Natural killer cell treated with Interleukin-12 subunit alpha and Interleukin-12 subunit beta and Interleukin-15 and Interleukin-18, amount 100 ng/mL, for 72 hours (primary cell): ENCODE measurements around the gene PIGA. TPM values are rescaled to one million over a fixed set of nuclear protein-coding genes. Genes with fewer than 3 reads are reported as not detected.

ENCODE experiments used
- ATAC-seq, 2 donors: fragments of 150-1000 bp; cut with Tn5 transposase in 1 of 2; sonication (Bioruptor Pico), chemical (Tn5 transposase) in 1 of 2; 2 replicates each; pipeline ENCODE4 v1.10.0; 2021
- DNase-seq: peaks from one replicate; pipeline ENCODE4 v3.0.0; 2022; ENCODE audit warnings: low spot score
- H3K27ac Mint-ChIP-seq, 2 donors: 1 replicate in 1 of 2; 2 replicates in 1 of 2; pipeline ENCODE4 v1.8.0; 2022; ENCODE audit warnings: mixed read lengths in 2 of 2, mild to moderate bottlenecking in 1 of 2, moderate library complexity in 1 of 2
- H3K27me3 Mint-ChIP-seq, 2 donors: 1 replicate in 1 of 2; 2 replicates in 1 of 2; pipeline ENCODE4 v1.8.0; 2022; ENCODE audit warnings: mixed read lengths in 2 of 2
- H3K36me3 Mint-ChIP-seq: one replicate; pipeline ENCODE4 v1.8.0; 2022; ENCODE audit warnings: mixed read lengths
- H3K4me1 Mint-ChIP-seq, 2 donors: 1 replicate in 1 of 2; 2 replicates in 1 of 2; pipeline ENCODE4 v1.8.0; 2022; ENCODE audit warnings: low read depth in 2 of 2, mixed read lengths in 2 of 2, mild to moderate bottlenecking in 1 of 2
- H3K4me3 Mint-ChIP-seq: one replicate; pipeline ENCODE4 v1.8.0; 2022; ENCODE audit warnings: mixed read lengths
- H3K9me3 Mint-ChIP-seq: 2 replicates; pipeline ENCODE4 v1.8.0; 2022; ENCODE audit warnings: mixed read lengths
- total RNA-seq, 2 donors: library from RNA; stranded (reverse); gene quantifications; one replicate each; pipeline ENCODE4 v1.2.3, GENCODE V29; 2022

PIGA gene
- total RNA-seq, 2 donors from 2014 or later, result 26.7 to 26.8 TPM

GRCh38 chrX:15343075-15343476 is 7.8 kb upstream of the PIGA start:
- H3K27me3 Mint-ChIP-seq, result peaks cover 21 to 23% of the 10 kb centered on the region in 2 donors
- H3K36me3 Mint-ChIP-seq, result no peaks in the 10 kb centered on the region
- no peaks in the 10 kb centered on the region for H3K9me3 Mint-ChIP-seq
- ATAC-seq, result no peak
- DNase-seq, result no peak
- H3K4me3 Mint-ChIP-seq, result no peak overlapping the region
- H3K4me1 Mint-ChIP-seq, result no peaks in the 10 kb centered on the region
- no peak overlapping the region for H3K27ac Mint-ChIP-seq

- Mint-ChIP-seq H3K27ac (no peak overlapping the region), H3K4me1 (peaks cover 2 to 8% of the 10 kb centered on the region in 2 donors), H3K36me3 (no peaks in the 10 kb centered on the region), H3K4me3 (no peak overlapping the region), H3K27me3 (peaks cover 25 to 27% of the 10 kb centered on the region in 2 donors), H3K9me3 (no peaks in the 10 kb centered on the region)
- no peak for DNase-seq
- no peak for ATAC-seq
Measured at GRCh38 chrX:15340867-15341266, 5.5 kb upstream of the PIGA start.

GRCh38 chrX:15336023-15336413 is 695 bp upstream of the PIGA start:
- peaks cover 5% of the 10 kb centered on the region for H3K36me3 Mint-ChIP-seq
- ATAC-seq, result peak; percentile 25 to 26
- H3K9me3 Mint-ChIP-seq, result no peaks in the 10 kb centered on the region
- no peak for DNase-seq
- peaks cover 15 to 19% of the 10 kb centered on the region in 2 donors for H3K27me3 Mint-ChIP-seq
- peaks cover 5 to 16% of the 10 kb centered on the region in 2 donors for H3K4me1 Mint-ChIP-seq
- H3K27ac Mint-ChIP-seq, result peak overlapping the region; percentile 81 to 88
- H3K4me3 Mint-ChIP-seq, result peak overlapping the region; percentile 87

- peaks cover 5% of the 10 kb centered on the region for H3K36me3 Mint-ChIP-seq
- peak overlapping the region; percentile 81 to 88 for H3K27ac Mint-ChIP-seq
- H3K4me3 Mint-ChIP-seq, result peak overlapping the region; percentile 87
- no peaks in the 10 kb centered on the region for H3K9me3 Mint-ChIP-seq
- peaks cover 5 to 16% of the 10 kb centered on the region in 2 donors for H3K4me1 Mint-ChIP-seq
- no peak for DNase-seq
- H3K27me3 Mint-ChIP-seq, result peaks cover 9 to 14% of the 10 kb centered on the region in 2 donors
- ATAC-seq, result no peak
Measured at GRCh38 chrX:15334561-15334960, 762 bp downstream of the PIGA start.

- Mint-ChIP-seq H3K27me3 (no peaks in the 10 kb centered on the region), H3K4me3 (no peak overlapping the region), H3K36me3 (peaks cover 5% of the 10 kb centered on the region), H3K9me3 (no peaks in the 10 kb centered on the region), H3K27ac (no peak overlapping the region), H3K4me1 (peaks cover 2 to 7% of the 10 kb centered on the region in 2 donors)
- DNase-seq, result no peak
- no peak for ATAC-seq
Measured at GRCh38 chrX:15328821-15329220, 6.5 kb downstream of the PIGA start.

GRCh38 chrX:15328131-15328530 is 7.2 kb downstream of the PIGA start:
- Mint-ChIP-seq H3K9me3 (no peaks in the 10 kb centered on the region), H3K27ac (no peak overlapping the region), H3K4me3 (no peak overlapping the region), H3K4me1 (peaks cover 2 to 7% of the 10 kb centered on the region in 2 donors), H3K27me3 (no peaks in the 10 kb centered on the region), H3K36me3 (peaks cover 5% of the 10 kb centered on the region)
- ATAC-seq (no peak), DNase-seq (no peak)

GRCh38 chrX:15322472-15322871 is 12.9 kb downstream of the PIGA start:
- H3K9me3 Mint-ChIP-seq, result no peaks in the 10 kb centered on the region
- no peak overlapping the region for H3K4me3 Mint-ChIP-seq
- no peak overlapping the region for H3K27ac Mint-ChIP-seq
- H3K27me3 Mint-ChIP-seq, result no peaks in the 10 kb centered on the region
- no peaks in the 10 kb centered on the region for H3K36me3 Mint-ChIP-seq
- ATAC-seq (no peak), DNase-seq (no peak)
- H3K4me1 Mint-ChIP-seq, result no peaks in the 10 kb centered on the region

- DNase-seq, result no peak
- no peak for ATAC-seq
Measured at GRCh38 chrX:15322072-15322471, 13.3 kb downstream of the PIGA start.

GRCh38 chrX:15321447-15321846 is 13.9 kb downstream of the PIGA start:
- Mint-ChIP-seq H3K4me3 (no peak overlapping the region), H3K27me3 (no peaks in the 10 kb centered on the region), H3K9me3 (no peaks in the 10 kb centered on the region), H3K36me3 (no peaks in the 10 kb centered on the region), H3K27ac (no peak overlapping the region), H3K4me1 (no peaks in the 10 kb centered on the region)
- ATAC-seq (no peak), DNase-seq (no peak)

More at GRCh38 chrX:15322072-15322471, 13.3 kb downstream of the PIGA start:
- H3K4me1 Mint-ChIP-seq, result no peaks in the 10 kb centered on the region
- H3K4me3 Mint-ChIP-seq, result no peak overlapping the region
- no peaks in the 10 kb centered on the region for H3K36me3 Mint-ChIP-seq
- no peaks in the 10 kb centered on the region for H3K27me3 Mint-ChIP-seq
- no peak overlapping the region for H3K27ac Mint-ChIP-seq
- H3K9me3 Mint-ChIP-seq, result no peaks in the 10 kb centered on the region

GRCh38 chrX:15320297-15320696 is 15.0 kb downstream of the PIGA start:
- Mint-ChIP-seq H3K27me3 (no peaks in the 10 kb centered on the region), H3K36me3 (no peaks in the 10 kb centered on the region), H3K27ac (no peak overlapping the region), H3K4me1 (no peaks in the 10 kb centered on the region), H3K9me3 (no peaks in the 10 kb centered on the region), H3K4me3 (no peak overlapping the region)
- DNase-seq (no peak), ATAC-seq (no peak)

- H3K4me1 Mint-ChIP-seq, result no peaks in the 10 kb centered on the region
- no peak overlapping the region for H3K4me3 Mint-ChIP-seq
- no peaks in the 10 kb centered on the region for H3K9me3 Mint-ChIP-seq
- no peak for ATAC-seq
- H3K36me3 Mint-ChIP-seq, result no peaks in the 10 kb centered on the region
- no peak for DNase-seq
- no peak overlapping the region for H3K27ac Mint-ChIP-seq
- H3K27me3 Mint-ChIP-seq, result no peaks in the 10 kb centered on the region
Measured at GRCh38 chrX:15319075-15319474, 16.2 kb downstream of the PIGA start.

- no peak within 1 kb of the TSS for H3K4me3 Mint-ChIP-seq
- peaks cover 0 to 3% of the 10 kb centered on the region in 2 donors for H3K27me3 Mint-ChIP-seq
- H3K27ac Mint-ChIP-seq, result no peak within 1 kb of the TSS
- H3K36me3 Mint-ChIP-seq, result no peaks in the 10 kb centered on the region
- no peaks in the 10 kb centered on the region for H3K9me3 Mint-ChIP-seq
- H3K4me1 Mint-ChIP-seq, result no peaks in the 10 kb centered on the region
- ATAC-seq (no peak), DNase-seq (no peak)
Measured at GRCh38 chrX:15315509-15315908, 19.8 kb downstream of the PIGA start, which contains the start of gene ASB11. TSS of gene ASB11 (minus strand) at chrX:15315640. CDS start at chrX:15315605, 35 bp downstream.

GRCh38 chrX:15314472-15314871 is 20.9 kb downstream of the PIGA start:
- DNase-seq (no peak), ATAC-seq (no peak)
- Mint-ChIP-seq H3K4me1 (no peaks in the 10 kb centered on the region), H3K36me3 (no peaks in the 10 kb centered on the region), H3K4me3 (no peak overlapping the region), H3K27me3 (peaks cover 0 to 3% of the 10 kb centered on the region in 2 donors), H3K27ac (no peak overlapping the region), H3K9me3 (no peaks in the 10 kb centered on the region)

GRCh38 chrX:15311119-15311518 is 24.2 kb downstream of the PIGA start:
- no peaks in the 10 kb centered on the region for H3K4me1 Mint-ChIP-seq
- H3K27me3 Mint-ChIP-seq, result peaks cover 0 to 12% of the 10 kb centered on the region in 2 donors
- no peak for DNase-seq
- H3K36me3 Mint-ChIP-seq, result no peaks in the 10 kb centered on the region
- no peak overlapping the region for H3K27ac Mint-ChIP-seq
- no peaks in the 10 kb centered on the region for H3K9me3 Mint-ChIP-seq
- ATAC-seq, result no peak
- H3K4me3 Mint-ChIP-seq, result no peak overlapping the region

- DNase-seq, result no peak
- H3K9me3 Mint-ChIP-seq, result no peaks in the 10 kb centered on the region
- no peak for ATAC-seq
- H3K27ac Mint-ChIP-seq, result no peak overlapping the region
- no peaks in the 10 kb centered on the region for H3K36me3 Mint-ChIP-seq
- no peaks in the 10 kb centered on the region for H3K4me1 Mint-ChIP-seq
- H3K27me3 Mint-ChIP-seq, result peaks cover 0 to 16% of the 10 kb centered on the region in 2 donors
- no peak overlapping the region for H3K4me3 Mint-ChIP-seq
Measured at GRCh38 chrX:15310117-15310516, 25.2 kb downstream of the PIGA start.
